T follicular helper cell (primary cell): Measurements from ENCODE around the gene NLK.

ENCODE experiments used
- DNase-seq: peaks from one replicate; pipeline ENCODE4 v3.0.0-alpha.2; 2020; ENCODE audit warnings: low read depth

NLK gene

DNA sequence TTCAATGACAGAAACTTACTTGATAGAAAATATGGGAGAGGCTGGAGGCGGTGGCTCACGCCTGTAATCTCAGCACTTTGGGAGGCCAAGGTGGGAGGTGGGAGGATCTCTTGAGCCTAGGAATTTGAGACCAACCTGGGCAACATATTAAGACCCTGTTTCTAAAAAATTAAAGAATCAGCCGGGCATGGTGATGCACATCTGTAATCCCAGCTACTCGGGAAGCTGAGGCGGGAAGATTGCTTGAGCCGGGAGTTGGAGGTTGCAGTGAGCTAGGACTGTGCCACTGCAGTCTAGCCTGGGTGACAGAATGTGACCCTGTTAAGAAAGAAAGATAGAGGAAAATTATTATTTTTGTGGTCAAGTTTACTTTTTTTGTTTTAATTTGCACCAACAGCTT lies 2.1 kb upstream of the NLK start:
- no peak for DNase-seq

GRCh38 chr17:28041068-28041843 lies 1.2 kb upstream of the NLK start:
- DNase-seq: peak; percentile 98

- no peak for DNase-seq
Observed at GRCh38 chr17:28041844-28042656, 427 bp upstream of the NLK start.

GRCh38 chr17:28042721-28043291 lies 329 bp downstream of the NLK start:
- no peak for DNase-seq

- no peak for DNase-seq
Observed at GRCh38 chr17:28043296-28043695, 819 bp downstream of the NLK start.

DNA sequence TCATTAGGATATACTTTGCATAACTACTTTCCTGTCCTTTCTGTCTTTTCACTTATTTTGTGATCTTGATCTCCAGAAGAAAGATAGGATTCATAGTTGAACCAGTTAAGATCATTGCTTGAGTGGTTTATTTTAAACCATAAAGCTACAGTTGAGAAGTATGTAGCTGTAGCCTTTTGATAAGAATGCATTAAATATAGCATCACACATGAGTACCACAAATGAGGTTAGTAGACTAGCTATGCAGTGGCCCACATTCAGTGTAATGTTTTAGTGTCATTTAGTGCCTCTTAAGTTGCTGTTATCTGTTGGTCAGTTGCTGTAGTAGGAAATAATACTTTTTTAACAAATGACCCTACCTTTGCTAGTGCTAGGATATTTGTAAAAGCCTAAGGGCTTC lies 1.3 kb downstream of the NLK start:
- DNase-seq: no peak

DNA sequence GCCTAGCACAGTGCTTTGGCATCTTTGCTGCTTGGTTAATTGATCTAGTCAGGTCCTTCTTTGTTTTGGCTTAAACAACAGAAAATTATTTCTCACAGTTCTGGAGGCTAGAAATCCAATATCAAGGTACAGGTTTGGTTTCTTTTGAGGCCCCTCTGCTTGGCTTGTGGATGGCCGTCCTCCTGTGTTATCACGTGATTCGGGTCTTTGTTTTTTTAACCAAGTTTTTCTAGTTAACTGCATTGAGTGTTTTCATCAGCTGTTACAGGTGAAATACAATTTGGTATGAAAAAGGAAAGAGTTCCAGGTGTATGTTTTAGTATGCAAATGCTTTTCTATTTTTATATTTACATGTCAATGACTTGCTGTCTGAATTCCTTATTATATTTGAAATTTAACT lies 2.8 kb downstream of the NLK start:
- no peak for DNase-seq

- no peak for DNase-seq
Observed at GRCh38 chr17:28046034-28046825, 3.8 kb downstream of the NLK start.

- no peak for DNase-seq
Observed at GRCh38 chr17:28047806-28048205, 5.3 kb downstream of the NLK start.

- no peak for DNase-seq
Observed at GRCh38 chr17:28049071-28049470, 6.6 kb downstream of the NLK start.

DNA sequence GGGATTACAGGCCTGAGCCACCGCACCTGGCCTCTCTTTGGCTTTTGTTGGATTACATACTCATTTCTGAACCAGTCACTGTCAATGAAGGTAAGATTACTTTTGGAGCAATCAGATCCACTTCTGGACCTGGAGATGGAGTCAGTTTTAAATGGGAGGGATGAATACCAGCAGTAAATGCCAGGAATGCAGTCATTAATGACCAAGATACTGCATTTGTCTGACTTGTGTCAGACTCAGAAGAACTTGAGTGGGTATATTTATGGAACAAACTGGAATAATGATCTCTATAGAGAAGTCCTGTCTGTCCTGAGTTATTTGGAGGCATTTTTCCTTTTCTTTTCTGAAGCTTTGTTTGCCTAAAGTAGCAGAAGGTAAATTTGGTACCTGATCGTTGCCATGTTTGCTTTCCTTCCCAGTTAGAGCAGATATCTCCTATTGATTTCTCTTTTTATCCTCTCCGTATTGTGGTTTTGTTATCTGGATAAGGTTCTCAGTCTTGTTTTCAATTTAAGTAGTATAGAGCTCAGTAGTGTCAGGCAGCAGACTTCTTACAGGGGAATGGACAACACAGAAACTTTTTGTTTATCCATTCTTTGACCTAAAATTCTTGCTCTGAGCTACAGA lies 10.7 kb downstream of the NLK start:
- no peak for DNase-seq

- no peak for DNase-seq
Observed at GRCh38 chr17:28053725-28054124, 11.2 kb downstream of the NLK start.

DNA sequence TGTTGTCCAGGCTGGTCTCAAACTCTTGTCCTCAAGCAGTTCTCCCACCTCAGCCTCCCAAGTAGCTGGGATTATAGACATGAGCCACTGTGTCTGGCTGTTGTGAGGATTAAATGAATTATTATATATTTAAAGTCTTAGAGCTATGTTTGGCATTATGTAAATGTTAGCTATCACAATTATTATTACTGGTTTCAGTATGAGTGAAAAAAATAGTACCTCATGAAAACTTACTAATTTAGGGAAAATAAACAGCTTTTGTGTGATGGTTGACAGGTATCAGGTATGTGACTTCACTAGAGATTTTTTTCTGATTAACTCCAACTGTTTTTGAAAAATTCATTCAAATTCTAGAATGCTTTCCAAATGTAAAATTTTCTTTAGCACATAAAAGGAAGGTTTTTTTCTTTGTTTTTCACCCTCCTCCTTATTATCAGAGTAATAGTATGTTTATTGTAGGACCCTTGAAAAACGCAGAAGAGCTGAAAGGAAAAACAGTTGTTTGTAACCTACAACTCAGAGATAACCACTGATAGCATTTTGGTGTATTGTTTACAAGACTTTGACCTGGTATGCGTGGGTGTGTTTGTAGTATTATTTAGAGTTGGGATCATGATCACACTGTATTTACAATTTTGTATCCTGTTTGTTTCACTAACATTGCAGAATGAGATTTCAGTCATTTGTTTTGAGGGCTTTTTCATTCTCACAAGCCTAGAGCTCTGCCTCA lies 13.2 kb downstream of the NLK start:
- no peak for DNase-seq

GRCh38 chr17:28056276-28056620 lies 13.8 kb downstream of the NLK start:
- DNase-seq: no peak

GRCh38 chr17:28057731-28058246 lies 15.3 kb downstream of the NLK start:
- no peak for DNase-seq

- DNase-seq: no peak
Observed at GRCh38 chr17:28059675-28060074, 17.2 kb downstream of the NLK start.

GRCh38 chr17:28065706-28066105 lies 23.2 kb downstream of the NLK start:
- no peak for DNase-seq

DNA sequence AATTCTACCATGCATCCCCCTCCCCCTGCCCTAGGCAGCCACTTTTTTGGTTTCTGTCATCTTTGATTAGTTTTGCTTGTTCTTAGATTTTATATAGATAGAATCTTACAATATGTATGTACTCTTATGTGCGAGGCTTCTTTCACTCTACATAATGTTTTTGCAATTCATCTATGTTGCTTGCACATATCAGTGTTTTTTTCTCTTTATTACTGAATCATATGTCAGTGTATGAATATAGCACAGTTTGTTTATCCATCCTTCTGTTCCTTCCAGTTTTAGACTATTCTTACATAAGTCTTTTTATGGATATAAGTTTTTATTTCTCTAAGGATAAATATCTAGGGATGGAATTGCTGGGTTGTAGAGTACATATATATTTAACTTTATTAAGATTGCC lies 26.6 kb downstream of the NLK start:
- no peak for DNase-seq

DNA sequence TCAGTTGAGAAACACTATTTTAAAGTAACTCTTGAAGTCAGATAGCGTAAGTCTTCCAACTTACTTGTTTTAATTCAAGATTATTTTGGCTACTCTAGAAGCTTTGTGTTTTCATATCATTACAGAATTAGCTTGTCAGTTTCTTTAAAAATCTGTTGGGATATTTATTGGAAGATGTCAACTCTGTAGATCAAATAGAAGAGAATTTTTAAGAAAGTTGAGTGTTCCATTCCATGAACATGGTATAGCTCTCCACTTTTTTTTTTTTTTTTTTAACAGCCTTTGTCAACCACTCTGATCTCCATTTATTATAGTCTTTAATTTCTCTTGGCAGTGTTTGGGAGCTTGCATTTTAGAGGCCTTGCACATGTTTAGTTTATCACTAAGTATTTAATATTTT lies 28.7 kb downstream of the NLK start:
- DNase-seq: no peak

- no peak for DNase-seq
Observed at GRCh38 chr17:28071891-28072606, 29.6 kb downstream of the NLK start.
